Fibroblast of skin of right quadriceps (primary cell): ENCODE data around the gene PITPNB.

Experiments used
- DNase-seq: peaks from one replicate; pipeline ENCODE4 v3.0.0-alpha.2; 2013

PITPNB gene

GRCh38 chr22:27878541-27878940, 40.5 kb downstream of the PITPNB start:
- no peak for DNase-seq

DNA sequence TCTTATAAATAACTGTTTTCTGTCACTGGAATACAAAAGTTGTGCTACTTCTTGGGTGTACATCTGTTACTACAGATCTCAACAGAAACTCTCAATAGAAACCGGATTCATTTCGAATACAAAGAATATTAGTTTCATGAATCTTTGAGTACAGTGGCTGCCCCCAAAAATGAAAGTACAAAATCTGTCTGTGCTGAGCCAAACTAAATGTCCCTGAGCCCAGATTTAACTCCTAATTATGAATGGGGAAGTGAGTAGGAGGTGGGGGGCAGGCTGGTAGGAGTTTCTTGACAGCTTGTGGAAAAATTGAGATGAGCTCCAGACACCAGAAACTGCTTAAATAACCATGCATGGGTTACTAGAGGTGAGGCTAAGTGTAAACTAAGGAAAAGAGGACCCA, 41.6 kb downstream of the PITPNB start:
- DNase-seq, result no peak

DNA sequence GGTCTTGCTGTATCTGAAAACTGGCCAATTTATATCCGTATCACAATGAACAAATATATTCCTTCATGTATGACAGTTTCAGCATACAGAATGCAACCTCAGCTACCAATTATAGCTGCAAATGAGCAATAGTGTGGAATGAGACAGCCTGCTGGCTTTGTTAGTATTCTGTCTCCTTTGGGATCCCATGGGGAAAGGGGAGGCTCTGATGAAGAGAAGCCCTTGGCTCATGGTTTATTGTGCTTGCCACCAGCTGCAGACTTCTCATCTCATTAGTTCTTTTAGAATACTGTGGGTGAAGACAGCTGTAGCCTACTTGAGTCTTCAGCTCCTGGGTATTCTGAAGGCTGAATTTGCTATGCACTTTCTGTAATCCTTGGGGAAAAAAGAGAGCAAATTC, 42.4 kb downstream of the PITPNB start:
- peak; percentile 83 for DNase-seq

DNA sequence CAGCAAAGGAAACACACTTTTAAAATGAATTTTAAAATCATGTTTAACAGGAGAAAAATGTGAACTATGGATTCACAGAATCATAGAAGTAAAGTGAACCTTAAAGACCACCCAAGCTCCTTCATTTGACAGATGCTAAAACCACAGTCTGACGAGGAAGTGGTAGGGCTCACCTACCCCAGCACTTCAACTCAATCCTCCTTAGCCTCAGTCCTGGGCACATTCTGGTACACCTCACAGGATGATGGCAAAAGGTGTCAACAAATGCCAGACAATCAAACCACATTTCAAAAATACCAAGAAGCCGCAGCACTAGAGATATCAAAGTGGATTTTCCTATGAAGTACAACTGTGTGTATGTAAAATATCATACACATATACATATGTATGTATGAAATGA, 43.1 kb downstream of the PITPNB start:
- DNase-seq, result no peak

DNA sequence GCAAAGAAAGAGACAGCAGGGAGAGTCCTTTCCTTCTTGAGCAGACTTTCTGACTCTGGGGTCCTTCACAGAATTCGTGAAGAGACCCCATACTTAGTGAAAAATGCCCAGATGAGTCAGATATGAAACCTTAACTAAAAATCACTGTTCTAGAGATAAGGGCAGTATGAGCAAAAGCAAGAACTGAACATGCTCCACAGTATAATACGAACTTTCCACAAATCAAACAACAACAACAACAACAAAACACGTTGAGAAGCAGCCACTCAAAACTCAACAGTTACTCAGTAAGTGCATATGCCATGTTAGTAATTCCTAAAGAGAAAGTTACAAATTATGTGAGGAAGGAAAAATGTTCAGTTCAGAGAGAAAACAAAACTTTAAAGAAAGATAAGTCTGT, 44.3 kb downstream of the PITPNB start:
- DNase-seq, result no peak

DNA sequence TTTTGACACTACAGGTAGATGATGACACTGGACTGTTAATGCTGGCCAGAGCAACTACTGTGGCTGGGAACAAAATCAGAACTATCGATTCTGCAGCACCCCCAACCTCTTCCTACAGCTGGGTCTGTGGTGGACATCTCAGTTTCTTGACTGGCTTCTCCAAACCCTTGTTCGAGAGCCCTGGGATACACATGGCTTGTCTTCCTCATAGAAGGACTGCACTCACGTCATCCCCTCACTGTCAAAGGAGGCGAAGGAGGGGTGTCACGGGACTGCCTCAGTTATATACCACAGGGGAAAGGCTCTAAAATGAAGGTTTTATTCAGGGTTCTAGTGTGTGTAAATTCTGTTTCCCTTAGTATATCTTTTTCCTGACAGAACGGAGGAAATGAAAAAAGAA, 44.9 kb downstream of the PITPNB start:
- DNase-seq, result no peak

GRCh38 chr22:27873472-27873871, 45.6 kb downstream of the PITPNB start:
- no peak for DNase-seq

- DNase-seq, result no peak
Measured at GRCh38 chr22:27872488-27872887, 46.6 kb downstream of the PITPNB start.

DNA sequence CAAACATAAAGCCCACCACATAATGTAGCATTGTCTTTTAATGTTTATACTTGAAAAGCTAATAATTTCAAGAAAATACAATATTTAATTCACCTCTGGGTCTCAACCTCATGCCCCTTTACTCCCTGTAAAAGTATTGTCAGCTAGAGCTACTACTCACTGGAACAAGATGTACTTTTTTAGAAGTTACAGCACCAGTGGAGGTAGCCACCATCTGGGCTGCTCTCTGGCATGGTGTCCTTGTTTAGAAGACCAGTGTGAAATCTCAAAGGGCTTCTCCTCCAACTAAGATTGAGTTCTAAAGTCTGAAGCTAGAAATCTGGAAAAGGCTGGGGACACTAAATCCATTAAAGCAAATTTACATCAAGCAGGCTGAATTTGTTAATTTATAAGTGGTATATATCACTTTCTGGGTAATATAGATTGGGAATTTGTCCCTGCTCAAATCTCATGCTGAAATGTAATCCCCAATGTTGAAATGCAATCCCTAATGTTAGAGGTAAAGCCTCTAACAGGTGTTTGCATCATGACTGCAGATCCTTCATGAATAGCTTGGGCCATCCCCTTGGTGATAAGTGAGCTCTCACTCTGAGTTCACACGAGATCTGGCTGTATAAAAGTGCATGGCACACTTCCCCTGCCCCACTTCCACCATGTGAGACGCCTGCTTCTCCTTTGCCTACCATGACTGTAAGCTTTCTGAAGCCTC, 47.6 kb downstream of the PITPNB start:
- DNase-seq, result no peak

- DNase-seq, result no peak
Measured at GRCh38 chr22:27870234-27871191, 48.5 kb downstream of the PITPNB start.

DNA sequence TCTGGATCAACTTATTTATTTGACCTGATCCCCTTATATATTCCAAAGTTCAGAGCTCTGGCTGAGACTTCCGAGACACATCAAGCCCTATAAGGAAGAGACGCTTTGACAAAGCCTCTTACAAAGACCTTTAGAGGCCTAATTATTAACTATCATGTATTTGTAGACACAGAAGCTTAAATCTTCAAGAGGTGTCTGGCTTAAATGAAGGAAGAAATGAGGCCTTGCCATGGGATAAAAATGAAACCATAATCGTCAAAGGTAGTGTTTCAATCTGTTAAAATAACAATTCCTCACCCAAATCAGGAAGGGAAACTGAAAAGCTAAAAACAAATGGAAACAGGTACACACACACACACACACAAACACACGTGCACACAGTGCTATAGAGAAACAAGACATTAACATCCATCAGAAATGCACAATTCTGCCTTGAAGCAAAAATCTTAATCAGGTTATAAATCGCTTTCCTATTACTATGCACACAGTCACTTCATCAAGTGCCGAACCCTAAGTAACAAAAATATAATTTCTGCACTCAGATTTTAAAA, 50.2 kb downstream of the PITPNB start:
- DNase-seq, result no peak

DNA sequence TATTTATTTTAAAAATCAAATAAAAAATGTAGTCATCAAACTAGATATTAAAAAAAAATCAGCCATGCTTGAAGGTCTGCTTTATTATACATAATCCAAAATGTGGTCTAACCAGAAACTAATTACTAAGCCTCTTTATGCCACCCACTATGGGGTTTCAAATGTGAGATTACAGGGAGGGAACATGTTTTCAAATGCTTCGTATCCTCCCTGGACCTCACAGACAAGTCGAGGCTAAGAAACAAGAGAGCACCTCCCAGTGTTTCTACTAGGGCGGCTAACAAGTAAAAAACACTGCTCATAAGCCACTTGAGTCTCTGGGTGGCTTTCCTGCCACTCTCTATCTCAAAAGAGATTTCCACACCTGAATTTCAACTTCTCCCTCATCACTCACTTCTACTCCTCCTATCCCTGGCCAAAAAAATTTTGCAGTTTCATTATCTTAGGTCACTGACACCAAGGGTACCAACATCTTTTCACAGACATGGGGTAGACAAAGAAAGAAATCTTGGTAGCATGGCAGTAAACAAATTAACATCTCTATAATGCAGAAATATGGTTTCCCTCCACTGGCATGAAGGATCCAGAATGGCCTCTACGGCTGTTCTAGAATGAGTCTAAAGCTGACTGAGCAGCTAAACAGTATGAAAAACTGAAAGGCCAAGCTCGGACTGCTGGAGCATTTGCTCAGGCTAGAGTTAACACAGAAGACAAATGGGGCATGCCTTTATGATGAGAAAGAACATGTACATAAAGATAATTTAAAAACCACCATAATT, 50.9 kb downstream of the PITPNB start:
- DNase-seq, result no peak

- DNase-seq, result no peak
Measured at GRCh38 chr22:27867085-27867952, 51.7 kb downstream of the PITPNB start.

DNA sequence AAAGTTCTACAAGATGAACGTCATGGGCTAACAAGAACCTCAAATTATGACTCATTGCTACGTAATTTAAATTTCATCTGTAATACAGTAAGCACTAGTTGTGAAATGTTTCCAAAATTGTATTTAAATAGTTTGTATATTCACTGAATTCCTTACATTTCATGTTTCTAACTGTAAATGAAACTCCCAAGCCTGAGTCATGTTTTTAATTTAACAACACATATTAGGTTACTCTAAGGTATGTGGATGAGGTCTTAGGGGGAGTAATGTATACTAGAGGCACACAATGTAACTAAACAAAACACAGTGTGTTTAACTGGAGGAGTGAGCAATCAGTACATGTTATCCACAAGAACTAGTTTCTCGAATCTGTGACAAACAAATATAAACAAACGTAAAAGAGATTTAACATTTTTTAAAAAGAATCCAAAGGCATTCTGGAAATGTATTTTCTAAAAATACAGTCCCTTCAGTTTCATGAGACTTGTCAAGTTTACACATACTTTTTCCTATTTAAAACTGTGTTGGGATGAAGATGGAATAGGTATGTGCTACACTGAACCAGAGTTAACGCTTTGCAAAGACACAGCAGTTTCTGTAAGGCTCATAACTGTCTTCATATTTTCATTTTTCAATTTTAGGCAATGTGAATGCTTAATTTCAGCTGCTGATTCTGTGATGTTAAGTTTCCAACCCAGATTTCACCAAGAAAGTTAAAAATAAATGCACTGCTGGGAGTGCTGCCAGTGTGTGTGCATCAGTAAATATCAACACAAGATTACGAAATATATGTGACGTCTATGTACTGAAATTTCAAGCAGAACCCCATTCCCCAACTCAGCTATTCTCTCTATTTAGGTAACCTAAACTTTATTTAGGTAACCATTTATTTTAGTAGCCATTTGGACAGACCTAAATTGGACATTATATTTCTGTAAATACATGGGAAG, 52.6 kb downstream of the PITPNB start:
- peak; percentile 98 for DNase-seq

DNA sequence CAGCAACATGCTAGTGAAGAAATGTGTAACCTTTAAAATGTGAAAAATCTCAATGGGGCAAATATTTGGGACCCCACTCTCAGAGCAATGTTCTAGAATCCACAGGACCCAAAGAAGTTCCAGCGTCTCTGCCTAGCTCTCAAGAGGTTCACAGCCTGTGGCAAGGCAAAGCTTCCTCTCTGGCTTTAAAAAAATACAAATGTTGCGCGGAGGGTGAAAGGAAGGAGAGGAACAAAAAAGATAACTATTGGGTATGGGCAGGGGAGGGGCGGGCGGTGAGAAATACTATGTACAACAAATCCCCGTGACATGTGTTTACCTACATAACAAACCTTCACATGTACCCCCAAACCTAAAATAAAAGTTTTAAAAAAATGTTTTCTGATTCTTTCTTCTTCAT, 53.6 kb downstream of the PITPNB start:
- no peak for DNase-seq

DNA sequence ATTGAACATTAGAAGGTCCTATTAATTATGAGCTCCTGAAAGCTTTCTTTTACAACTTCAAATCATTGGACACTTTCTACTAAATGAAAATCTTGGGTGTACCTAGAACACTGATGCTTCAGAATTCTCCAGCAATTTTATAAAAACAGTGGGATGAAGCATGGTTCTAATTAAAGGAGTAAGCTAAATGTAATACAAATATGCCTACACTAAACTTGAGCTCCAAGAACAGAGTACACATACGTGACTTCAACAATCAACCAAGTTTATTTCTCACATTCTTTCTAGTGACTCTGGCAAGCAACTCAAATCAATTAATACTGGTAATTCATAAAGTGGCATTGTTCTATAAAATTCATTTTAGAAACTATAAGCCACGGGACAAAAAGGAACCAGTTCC, 55.5 kb downstream of the PITPNB start:
- DNase-seq, result no peak

GRCh38 chr22:27863001-27863400, 56.1 kb downstream of the PITPNB start:
- no peak for DNase-seq

GRCh38 chr22:27859336-27859735, 59.7 kb downstream of the PITPNB start:
- peak; percentile 30 for DNase-seq

DNA sequence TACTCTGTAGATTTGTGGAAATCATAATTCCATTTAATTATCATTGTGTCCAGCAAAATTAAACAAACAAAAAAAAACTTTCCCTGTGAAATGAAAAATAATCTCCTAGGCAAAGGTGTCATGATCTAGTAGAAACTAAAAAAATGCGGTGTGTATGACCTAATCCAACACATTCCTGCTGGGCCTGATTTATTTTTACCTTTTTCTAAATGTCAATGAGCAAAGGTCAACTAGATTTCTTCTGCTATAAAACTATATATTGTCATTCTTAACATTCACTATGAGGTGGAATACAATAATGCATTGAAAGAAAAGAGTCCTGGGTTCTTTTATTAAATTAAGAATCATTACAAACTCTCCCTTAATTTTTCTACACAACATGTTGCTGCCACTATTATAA, 60.4 kb downstream of the PITPNB start:
- DNase-seq, result no peak

DNA sequence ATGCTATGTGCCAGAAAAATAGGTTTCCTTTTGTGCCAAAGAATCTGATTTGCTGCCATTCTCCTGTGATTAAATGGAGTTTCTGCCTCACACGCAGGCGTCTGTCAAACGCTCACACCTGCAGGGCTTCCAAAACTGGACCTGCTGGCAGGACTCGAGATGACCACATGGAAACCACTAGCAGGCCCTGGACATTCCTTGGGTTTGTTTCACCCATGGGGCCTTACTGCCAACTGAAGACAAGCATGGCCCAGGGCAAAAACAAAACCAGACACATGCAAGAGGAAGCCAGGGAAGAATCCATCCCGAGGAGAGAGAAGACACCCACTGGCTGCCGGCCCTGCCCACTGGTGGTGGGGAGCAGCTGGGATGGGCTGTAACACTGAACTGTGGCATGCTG, 61.6 kb downstream of the PITPNB start:
- peak; percentile 32 for DNase-seq

GRCh38 chr22:27856386-27856785, 62.7 kb downstream of the PITPNB start:
- no peak for DNase-seq
